HepG2 (cell line): ENCODE results near the gene CSNK1G1. TPM values are rescaled to one million over a fixed set of nuclear protein-coding genes. Genes with fewer than 3 reads are reported as not detected.

Experiments
- ATAC-seq: fragments of 200-7000 bp; cut with Tn5 transposase; 3 replicates; pipeline ENCODE4 v1.9.1; 2020; ENCODE audit warnings: mild to moderate bottlenecking, moderate library complexity
- BruUV-seq: library from RNA; stranded (reverse); fragments of 400-500 nt; replicated peaks from 2 replicates; lab custom pipeline; 2021; lab: Mats Ljungman, UMichigan
- CTCF ChIA-PET: fragments of 300-600 bp; formaldehyde crosslinking; extraction: SDS; loops from one replicate; lab custom pipeline; 2021; ENCODE audit warnings: low total read pairs, inconsistent platforms, low intra/inter-chr PET ratio; lab: Yijun Ruan, JAX
- POLR2A ChIA-PET: fragments of 350-600 bp; sonication (Branson Sonifier 250); formaldehyde crosslinking; loops from one replicate; lab custom pipeline; 2020; ENCODE audit warnings: antibody characterized with exemption, inconsistent platforms; lab: Yijun Ruan, JAX
- DNase-seq: peaks from one replicate; pipeline ENCODE4 v3.0.0-alpha.2; 2015; ENCODE audit warnings: low spot score
- FAIRE-seq: peaks from 3 replicates; lab custom pipeline; 2011; peaks lifted over from hg19 to GRCh38; lab: Jason Lieb, UNC
- H2AFZ ChIP-seq: one replicate; pipeline ENCODE4 v1.6.1; 2011; ENCODE audit warnings: low read length, inconsistent platforms
- H3K27ac ChIP-seq: fragments of 300-600 bp; 3 replicates; pipeline ENCODE4 v1.8.0; 2011; ENCODE audit warnings: mixed run types, mild to moderate bottlenecking, mixed read lengths, low read length, inconsistent platforms; ENCODE audit not compliant: insufficient read depth; ENCODE audit errors: extremely low read length
- H3K27me3 ChIP-seq, 2 experiments: fragments of 200-600 bp in 1 of 2; 2 replicates in 1 of 2; 3 replicates in 1 of 2; pipeline versions ENCODE4 v1.6.0 to v1.8.0; 2011; ENCODE audit warnings: low read length in 2 of 2, mild to moderate bottlenecking in 2 of 2, moderate library complexity in 2 of 2, inconsistent platforms in 1 of 2; ENCODE audit not compliant: insufficient read depth in 2 of 2, control insufficient read depth in 1 of 2
- H3K36me3 ChIP-seq, 2 experiments: fragments of 200-600 bp in 1 of 2; replicated peaks in 1 of 2; 2 replicates in 1 of 2; 3 replicates in 1 of 2; pipeline versions ENCODE4 v1.5.1 to v1.8.0; 2011; ENCODE audit warnings: low read length in 2 of 2, inconsistent platforms in 1 of 2; ENCODE audit not compliant: insufficient read depth in 2 of 2, control insufficient read depth in 1 of 2
- H3K4me1 ChIP-seq: 2 replicates; pipeline ENCODE4 v1.5.1; 2012; ENCODE audit warnings: low read length, inconsistent platforms; ENCODE audit not compliant: insufficient read depth
- H3K4me2 ChIP-seq: 2 replicates; pipeline ENCODE4 v1.6.0; 2011; ENCODE audit warnings: low read depth, low read length, inconsistent platforms
- H3K4me3 ChIP-seq, 3 experiments: fragments of 200-600 bp in 1 of 3; sonication (generic), shearing (Covaris generic) in 1 of 3; replicated peaks in 1 of 3; 2 replicates each; pipeline ENCODE4 v1.5.1; 2011 to 2016; ENCODE audit warnings: low read length in 3 of 3, inconsistent platforms in 2 of 3, low read depth in 2 of 3, mild to moderate bottlenecking in 2 of 3, control low read depth in 1 of 3, mixed read lengths in 1 of 3; ENCODE audit not compliant: insufficient read depth in 1 of 3
- H3K79me2 ChIP-seq: one replicate; pipeline ENCODE4 v1.6.1; 2011; ENCODE audit warnings: low read length, inconsistent platforms; ENCODE audit not compliant: insufficient read depth
- H3K9ac ChIP-seq: 2 replicates; pipeline ENCODE4 v1.6.0; 2011; ENCODE audit warnings: mild to moderate bottlenecking, low read depth, low read length, inconsistent platforms; ENCODE audit not compliant: insufficient read depth
- H3K9me3 ChIP-seq: 2 replicates; pipeline ENCODE4 v1.5.1; 2012; ENCODE audit warnings: mild to moderate bottlenecking, low read length
- H4K20me1 ChIP-seq: 2 replicates; pipeline ENCODE4 v1.6.0; 2011; ENCODE audit warnings: inconsistent platforms, mild to moderate bottlenecking, low read length, moderate library complexity; ENCODE audit not compliant: insufficient read depth
- AGO1 ChIP-seq: fragments of 200-400 bp; formaldehyde crosslinking; IDR thresholded peaks from 2 replicates; pipeline ENCODE4 v1.6.1; 2017; ENCODE audit warnings: mild to moderate bottlenecking, low read depth, low read length, moderate library complexity; ENCODE audit not compliant: poor library complexity, severe bottlenecking
- DMAP1 ChIP-seq: IDR thresholded peaks from 2 replicates; pipeline ENCODE4 v1.6.1; 2016
- HNF1A ChIP-seq, 2 experiments: sonication (generic) in 1 of 2; formaldehyde crosslinking in 1 of 2; IDR thresholded peaks; 2 replicates each; pipeline versions ENCODE4 v1.4.0 to v1.6.1; 2016 to 2020; ENCODE audit warnings: borderline replicate concordance in 1 of 2, low read depth in 1 of 2, mild to moderate bottlenecking in 1 of 2, missing genetic modification reagents in 1 of 2
- HNRNPK ChIP-seq: fragments of 200-400 bp; formaldehyde crosslinking; IDR thresholded peaks from 2 replicates; pipeline ENCODE4 v1.6.1; 2018; ENCODE audit warnings: low read length, low read depth, moderate library complexity, mild to moderate bottlenecking; ENCODE audit not compliant: poor library complexity, severe bottlenecking
- NCOA5 ChIP-seq: sonication (generic); formaldehyde crosslinking; IDR thresholded peaks from 2 replicates; pipeline ENCODE4 v1.4.0; 2020; ENCODE audit warnings: missing genetic modification reagents
- NFE2L2 ChIP-seq: fragments of 150-350 bp; IDR thresholded peaks from 2 replicates; pipeline ENCODE4 v1.6.1; 2014; ENCODE audit warnings: low read length
- NR1H2 ChIP-seq: sonication (generic); formaldehyde crosslinking; IDR thresholded peaks from 2 replicates; pipeline ENCODE4 v1.8.1; 2022; ENCODE audit warnings: low read depth, missing genetic modification reagents, borderline replicate concordance
- PHF20 ChIP-seq: sonication (generic); formaldehyde crosslinking; IDR thresholded peaks from 2 replicates; pipeline ENCODE4 v1.5.0; 2020; ENCODE audit warnings: mild to moderate bottlenecking, missing genetic modification reagents
- POGK ChIP-seq: sonication (generic); formaldehyde crosslinking; conservative IDR thresholded peaks from 2 replicates; pipeline ENCODE4 v1.8.0; 2022; ENCODE audit warnings: mild to moderate bottlenecking, moderate library complexity, missing genetic modification reagents
- RFX3 ChIP-seq: IDR thresholded peaks from 2 replicates; pipeline ENCODE4 v1.6.1; 2016; ENCODE audit warnings: missing biosample characterization, missing genetic modification reagents
- U2AF1 ChIP-seq: fragments of 200-400 bp; formaldehyde crosslinking; optimal IDR thresholded peaks from 2 replicates; pipeline ENCODE3; 2017; ENCODE audit warnings: mild to moderate bottlenecking, low read depth, low read length
- ZFP37 ChIP-seq: sonication (generic); formaldehyde crosslinking; IDR thresholded peaks from 2 replicates; pipeline ENCODE4 v1.4.0; 2020; ENCODE audit warnings: missing genetic modification reagents, borderline replicate concordance
- ZNF253 ChIP-seq: sonication (generic); formaldehyde crosslinking; IDR thresholded peaks from 2 replicates; pipeline ENCODE4 v1.8.0; 2022; ENCODE audit warnings: mild to moderate bottlenecking, missing genetic modification reagents, borderline replicate concordance
- ZNF414 ChIP-seq: sonication (generic); formaldehyde crosslinking; IDR thresholded peaks from 2 replicates; pipeline ENCODE4 v1.5.0; 2020; ENCODE audit warnings: missing genetic modification reagents
- ZNF556 ChIP-seq: sonication (generic); formaldehyde crosslinking; IDR thresholded peaks from 2 replicates; pipeline ENCODE4 v1.4.0; 2020; ENCODE audit warnings: mild to moderate bottlenecking, missing genetic modification reagents, borderline replicate concordance
- ZNF605 ChIP-seq: sonication (generic); formaldehyde crosslinking; IDR thresholded peaks from 2 replicates; pipeline ENCODE4 v1.8.0; 2022; ENCODE audit warnings: mild to moderate bottlenecking, missing genetic modification reagents
- ZSCAN9 ChIP-seq: IDR thresholded peaks from 2 replicates; pipeline ENCODE4 v1.6.1; 2016; ENCODE audit warnings: borderline replicate concordance
- WGBS: methylation state at CpG from one replicate; pipeline ENCODE4 v1.1.6; 2017; ENCODE audit warnings: low lambda C conversion rate; 5-methylcytosine and 5-hydroxymethylcytosine counted together
- in situ Hi-C: cut with HindIII; loops from 2 replicates; pipeline ENCODE4 v1.10.0; 2017; ENCODE audit warnings: low pct_unique_long_range_greater_than_20kb; ENCODE audit not compliant: extremely low pct_ligation_motif_present
- intact Hi-C: fragments of 100-400 bp; cut with micrococcal nuclease; formaldehyde crosslinking; loops from one replicate; pipeline ENCODE4 v1.10.0; 2022; ENCODE audit not compliant: unreplicated experiment
- polyA plus RNA-seq, 8 experiments: library from polyadenylated mRNA; depleted of rRNA in 3 of 8; stranded (reverse) in 7 of 8; unstranded in 1 of 8; fragments of >200 nt; fragmentation: Illumina TruSeq in 4 of 8; extraction: Trizol in 4 of 8; gene quantifications; 2 replicates each; pipeline versions ENCODE4 v1.2.1 to v1.2.3, GENCODE V29; 2011 to 2016; ENCODE audit warnings: low read depth in 4 of 8, missing spikeins in 1 of 8, mixed read lengths in 1 of 8; ENCODE audit not compliant: insufficient read depth in 1 of 8
- total RNA-seq, 5 experiments: library from RNA; depleted of rRNA; stranded (reverse); fragments of >200 nt; fragmentation: Illumina TruSeq; extraction: Trizol; gene quantifications; 2 replicates each; pipeline ENCODE4 v1.2.3, GENCODE V29; 2016; ENCODE audit warnings: low read depth in 1 of 5

The CSNK1G1 gene
- total and polyA plus RNA-seq, 2 of the 13 experiments (the other 11 are each of a cell fraction or from before 2014, with no cell fraction given): 8.5 to 12.6 TPM

- Histone ChIP-seq H3K79me2 (no peaks in the 10 kb centered on the region), H3K27ac (peak overlapping the region; percentile 70), H3K36me3 (peaks cover 7 to 15% of the 10 kb centered on the region in 2 experiments; a peak in 2 of 5 replicates), H3K9ac (peak overlapping the region; percentile 55), H3K27me3 (no peaks in the 10 kb centered on the region), H4K20me1 (no peaks in the 10 kb centered on the region), H3K4me3 (peak overlapping the region in 2 of 3 experiments; percentile 6 to 20; a peak in 3 of 6 replicates), H3K4me2 (peak overlapping the region; percentile 66), H3K9me3 (no peaks in the 10 kb centered on the region), H2AFZ (no peak overlapping the region), H3K4me1 (peaks cover 61% of the 10 kb centered on the region)
- peak; percentile 64 for ATAC-seq
- FAIRE-seq: peak; percentile 80
- DNase-seq: peak; percentile 86
- WGBS: 30% methylated on average over 17 of the region's 26 CpGs
- in situ Hi-C loops (no loop called here), intact Hi-C loops (no loop called here)
- CTCF ChIA-PET: no interaction called here
- BruUV-seq: no TSS peak
- POLR2A ChIA-PET: interaction anchor here (0.5 to 3.7 kb wide), 4 partner anchors 16 to 452 kb away, joined by 3 to 17 read pairs (median 8); partner anchors contain the start of genes CIAO2A and PPIB
- TF ChIP-seq U2AF1: no peak
- no peak for TF ChIP-seq NCOA5 (CRISPR knock-in tag)
- TF ChIP-seq NFE2L2: no peak
- TF ChIP-seq POGK: no peak
- no peak for TF ChIP-seq ZNF253 (CRISPR knock-in tag)
- no peak for TF ChIP-seq PHF20
- TF ChIP-seq HNF1A (IDR thresholded peaks at IDR 0.05; ENCODE audit: low read depth): no peak
- peak; percentile 72; the same call in 1 of the 2 replicates for TF ChIP-seq HNF1A (CRISPR knock-in tag; IDR thresholded peaks at IDR 0.05; ENCODE audit: borderline replicate concordance)
- TF ChIP-seq RFX3 (CRISPR knock-in tag): no peak
- no peak for TF ChIP-seq ZNF414 (CRISPR knock-in tag)
- TF ChIP-seq ZFP37 (CRISPR knock-in tag): no peak
- TF ChIP-seq ZNF556 (CRISPR knock-in tag): no peak
- TF ChIP-seq HNRNPK: no peak
- no peak for TF ChIP-seq NR1H2 (CRISPR knock-in tag)
- no peak for TF ChIP-seq ZSCAN9 (CRISPR knock-in tag)
- TF ChIP-seq AGO1: no peak
- TF ChIP-seq ZNF605 (CRISPR knock-in tag): no peak
- peak; percentile 39; the same call in 1 of the 2 replicates for TF ChIP-seq DMAP1 (CRISPR knock-in tag)
Measured at GRCh38 chr15:64146885-64147681, 208.9 kb downstream of the CSNK1G1 start.
